HL-60/S4 treated with phorbol 12-myristate 13-acetate at 8.2 ng/mL for 4 days and 3 days (cell line): ENCODE data around the gene SPATA31C2.
"Not testable (repeated sequence)": the region's sequence is repeated elsewhere in the genome, so short reads cannot be mapped to it uniquely, and the experiment has no call there.

Source experiments
- in situ Hi-C: fragments of 300-500 bp; cut with MboI; formaldehyde crosslinking; loops from 2 replicates; pipeline ENCODE4 v1.15.0; 2022; ENCODE audit warnings: low sequenced_read_pairs

Gene SPATA31C2

DNA sequence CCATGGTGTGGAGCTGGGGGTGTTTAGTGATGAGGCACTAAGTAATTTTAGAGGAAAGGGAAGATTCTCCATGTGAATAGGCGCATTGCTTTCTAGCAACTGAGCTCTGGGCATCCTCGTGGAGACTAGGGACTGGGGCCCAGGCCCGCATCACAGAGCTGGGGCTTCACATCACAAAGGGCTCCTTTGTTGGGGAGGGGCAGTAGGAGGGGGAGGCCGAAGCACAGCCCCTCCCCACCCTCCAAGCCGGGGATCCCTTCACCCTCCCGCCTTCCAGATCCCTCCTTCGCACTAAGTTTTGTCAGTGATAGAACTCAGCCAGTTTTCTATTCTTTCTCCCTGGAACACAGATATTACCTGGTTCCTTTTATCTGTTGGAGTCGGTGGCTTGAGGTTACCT lies at the start of gene SPATA31C2:
Gene SPATA31C2, minus strand, starts transcription at position 101 of the 400 bp plus-strand sequence. Its CDS starts 29 bp downstream, at position 72.
- in situ Hi-C loops: not testable (repeated sequence)

DNA sequence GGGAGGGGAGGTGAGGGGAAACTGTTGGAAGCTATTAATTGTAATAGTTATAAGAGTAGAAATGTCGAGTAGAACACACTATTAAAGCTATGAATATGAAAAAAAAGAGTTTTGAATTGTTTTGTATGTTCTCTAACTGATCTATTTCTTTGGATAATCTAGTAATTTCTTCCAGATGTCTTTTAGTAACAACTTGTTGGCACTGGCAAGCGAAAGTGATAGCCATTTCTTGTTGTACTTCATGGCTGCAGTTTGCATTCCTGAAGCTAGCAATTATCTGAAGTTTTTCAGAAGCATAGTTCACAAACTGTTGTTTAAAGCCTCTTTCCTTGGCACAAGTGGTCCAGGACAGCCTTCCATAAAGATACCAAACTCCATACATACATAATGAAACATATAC lies 49.4 kb upstream of the SPATA31C2 start:
- in situ Hi-C loops: no loop called here

DNA sequence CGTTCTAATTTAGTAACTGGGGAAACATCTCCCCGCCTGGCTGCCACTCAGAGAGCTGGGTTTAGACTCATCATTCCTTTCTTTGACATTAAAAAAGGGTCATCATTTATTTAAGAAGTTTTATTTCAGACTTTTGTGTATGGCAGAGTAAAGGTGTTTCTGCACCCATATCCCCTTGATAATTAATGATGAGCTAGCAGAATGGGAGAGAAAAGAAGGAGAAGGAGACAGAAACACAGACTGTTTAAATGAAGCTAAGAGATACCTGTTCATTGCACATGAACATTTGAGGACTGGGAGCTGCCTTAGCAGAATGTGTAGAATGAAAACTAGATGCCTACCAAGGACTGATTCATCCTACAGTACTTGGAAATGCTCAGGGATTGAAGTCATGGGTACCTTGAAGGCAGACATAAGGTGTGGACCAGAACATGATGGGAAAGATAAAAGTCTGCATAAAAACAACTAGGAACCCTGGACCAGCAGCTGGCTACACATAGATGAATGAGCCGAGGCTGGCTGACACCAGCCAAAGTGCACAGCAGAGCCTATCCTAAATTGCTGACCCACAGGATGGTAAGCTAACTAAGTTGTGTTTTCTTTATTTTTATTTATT lies 48.3 kb upstream of the SPATA31C2 start:
- in situ Hi-C loops: no loop called here

DNA sequence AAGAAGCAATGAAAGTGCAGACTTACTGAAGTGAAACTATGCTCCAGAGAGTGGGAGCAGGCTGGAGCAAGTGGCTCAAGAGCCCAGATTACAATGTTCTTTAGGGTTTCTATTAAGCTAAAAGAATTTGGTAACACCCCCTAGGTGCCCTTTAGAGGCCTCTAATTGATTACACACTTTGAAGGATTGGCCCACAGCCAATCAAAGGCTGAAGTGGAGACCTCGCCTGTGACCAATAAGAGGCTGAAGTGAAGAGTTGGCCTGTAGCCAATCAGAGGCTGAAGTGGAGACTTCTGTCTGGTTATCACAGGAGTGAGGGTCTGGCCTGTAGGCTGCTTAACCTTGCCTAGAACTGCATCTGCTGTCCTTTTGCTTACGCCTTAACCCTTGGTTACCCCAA lies 46.7 kb upstream of the SPATA31C2 start:
- in situ Hi-C loops: no loop called here

DNA sequence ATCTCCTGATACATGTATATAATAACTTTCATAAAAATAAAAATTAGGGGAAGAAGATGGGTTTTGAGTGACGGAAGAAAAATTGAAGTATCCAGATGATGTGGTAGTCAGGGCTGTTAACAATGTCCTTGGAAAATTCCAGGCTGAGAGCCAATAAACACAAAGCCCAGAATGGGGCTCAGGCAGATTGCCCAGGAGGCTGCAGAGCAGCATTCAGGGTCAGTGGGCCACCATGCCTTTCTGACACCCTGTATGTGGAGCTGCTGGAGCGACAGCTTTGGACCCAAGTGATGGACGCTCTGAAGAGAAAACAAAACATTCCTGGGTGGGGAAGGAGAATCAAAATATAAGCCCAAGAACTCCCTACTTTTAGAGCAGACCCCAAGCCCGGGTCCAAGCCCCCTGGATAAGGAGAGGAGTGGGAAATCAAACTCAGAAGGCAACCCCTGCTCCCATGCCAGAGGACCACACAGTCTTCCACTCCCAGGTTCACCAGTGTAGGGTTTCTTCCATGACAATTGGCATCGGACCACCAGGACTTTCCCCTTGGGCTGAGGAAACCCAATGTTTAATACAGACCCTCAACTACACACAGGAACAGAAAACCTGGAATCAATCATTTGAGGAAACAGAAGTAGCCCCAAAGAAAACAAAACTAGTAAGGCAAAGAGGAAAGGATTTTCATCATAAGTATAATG lies 45.7 kb upstream of the SPATA31C2 start:
- in situ Hi-C loops: no loop called here

DNA sequence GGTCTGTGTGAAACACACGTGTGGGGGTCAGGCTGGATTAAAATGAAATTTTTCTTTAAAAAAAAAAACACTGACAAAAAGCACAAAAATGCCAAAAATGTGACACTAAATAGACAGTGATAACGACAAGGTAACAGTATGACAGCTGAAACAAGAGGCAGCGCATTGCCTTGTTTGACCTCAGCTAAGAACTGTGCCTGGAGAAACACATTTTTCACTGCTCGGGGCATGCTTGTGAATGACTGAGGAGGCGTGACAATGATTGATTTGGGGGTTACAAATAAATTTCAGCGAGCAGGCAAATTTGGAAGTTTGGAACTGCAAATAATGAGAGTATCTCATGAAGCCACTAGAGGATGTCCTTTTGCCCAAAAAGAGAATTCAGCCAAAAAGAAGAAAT lies 44.2 kb upstream of the SPATA31C2 start:
- in situ Hi-C loops: no loop called here

DNA sequence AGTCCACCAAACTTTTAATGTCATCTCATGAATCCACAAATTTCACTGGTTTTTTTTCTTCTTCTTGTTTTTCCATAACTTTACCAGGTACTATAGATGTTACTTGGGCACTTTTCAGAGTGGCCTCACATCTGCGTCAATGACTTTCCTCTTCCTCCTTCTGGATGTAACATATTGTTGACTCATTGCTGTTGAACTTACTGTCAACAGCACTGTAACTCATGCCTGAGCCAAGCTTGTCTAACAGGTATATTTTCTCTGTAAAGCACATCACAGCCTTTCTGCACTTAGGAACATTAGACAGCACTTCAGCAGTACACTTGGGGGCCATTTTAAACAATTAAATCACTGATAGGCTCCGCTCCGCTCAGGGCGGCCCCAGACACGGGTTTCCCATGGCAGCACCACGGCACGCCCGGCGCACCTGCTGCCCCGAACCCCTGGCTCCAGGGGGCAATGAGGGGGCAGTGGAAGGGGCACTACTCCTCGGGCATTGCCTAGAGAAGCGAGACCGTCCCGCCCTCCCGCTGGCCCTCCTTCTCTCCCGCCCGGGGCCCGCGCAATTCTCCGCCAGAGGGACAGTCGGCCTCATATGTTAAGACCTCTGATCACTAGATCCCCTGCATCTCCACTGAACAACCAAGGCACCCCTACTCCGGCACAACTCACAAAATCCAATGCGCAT lies 41.9 kb upstream of the SPATA31C2 start:
- in situ Hi-C loops: no loop called here

DNA sequence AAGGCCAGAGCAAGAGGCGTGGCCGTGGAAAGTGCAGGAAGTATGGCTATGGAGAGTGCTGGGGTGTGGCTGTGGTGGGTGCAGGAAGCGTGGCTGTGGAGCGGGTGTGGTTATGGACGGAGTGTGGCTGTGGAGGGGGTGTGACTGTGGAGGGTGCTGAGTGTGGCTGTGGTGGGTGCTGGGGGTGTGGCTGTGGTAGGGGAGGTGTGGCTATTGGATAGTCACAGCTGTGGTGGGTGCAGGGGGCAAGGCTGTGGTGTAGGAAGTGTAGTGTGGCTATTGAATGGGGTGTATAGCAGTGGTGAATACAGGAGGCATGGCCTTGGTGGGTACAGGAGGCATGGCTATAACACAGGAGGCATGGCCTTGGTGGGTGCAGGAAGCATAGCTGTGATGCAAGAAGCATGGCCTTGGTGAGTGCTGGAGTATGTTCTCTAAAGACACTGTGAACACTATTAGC lies 40.8 kb upstream of the SPATA31C2 start:
- in situ Hi-C loops: no loop called here

DNA sequence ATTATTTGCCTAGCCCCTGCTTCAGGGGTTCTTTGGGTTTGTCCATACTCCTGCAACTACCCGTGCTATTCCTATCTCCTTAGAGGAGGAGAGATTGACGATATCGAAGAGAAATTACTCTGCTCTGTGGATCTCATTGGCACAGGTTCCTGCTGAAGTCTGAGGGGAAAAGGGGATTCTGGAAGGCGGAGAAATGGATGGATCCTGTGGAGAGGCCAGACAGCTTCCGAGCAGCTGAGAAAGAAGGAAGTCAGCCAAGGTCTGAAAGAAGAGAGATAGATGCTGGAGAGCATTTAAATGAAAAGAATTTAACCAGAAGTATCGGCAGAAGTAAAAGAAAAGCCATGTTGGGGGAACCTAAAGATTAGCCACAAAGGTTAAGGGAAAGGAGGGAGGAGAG lies 40.4 kb upstream of the SPATA31C2 start:
- in situ Hi-C loops: no loop called here

DNA sequence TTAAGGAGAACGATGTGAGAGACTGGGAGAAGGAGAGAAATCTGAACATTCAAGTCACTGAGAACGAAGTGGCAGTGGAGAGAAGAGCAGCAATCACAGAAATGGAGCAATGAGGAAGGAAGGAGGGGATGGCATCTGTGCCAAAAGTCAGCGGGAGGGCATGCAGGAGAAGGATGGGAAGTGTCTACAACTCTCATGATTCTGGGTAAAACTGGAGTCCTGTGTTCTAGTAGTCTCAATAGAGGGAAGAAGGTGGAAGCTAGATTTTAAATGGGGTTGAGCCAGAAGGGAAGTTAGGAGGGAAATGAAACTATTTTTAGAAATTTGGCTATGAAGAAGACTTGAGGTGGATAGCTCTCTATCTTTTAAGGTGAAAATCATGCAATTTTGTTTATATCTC lies 39.1 kb upstream of the SPATA31C2 start:
- in situ Hi-C loops: no loop called here

DNA sequence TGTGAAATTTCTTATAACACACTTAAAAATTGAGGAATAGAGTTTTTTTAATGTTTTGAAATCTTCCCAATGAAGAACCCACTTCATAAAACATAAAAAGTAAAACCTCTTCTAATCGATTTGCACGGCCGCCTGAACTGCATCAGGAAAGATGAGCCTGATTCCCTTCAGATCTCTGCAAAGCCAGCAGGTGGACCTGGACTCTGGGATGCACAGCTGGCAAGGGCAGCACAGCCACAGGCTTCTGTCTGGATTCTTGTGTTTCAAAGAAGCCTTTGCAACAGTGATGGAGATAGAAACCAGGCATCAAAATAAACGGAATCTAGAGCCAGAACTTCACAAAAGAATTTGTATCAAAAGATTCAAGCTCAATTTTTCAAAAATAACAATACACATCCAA lies 36.0 kb upstream of the SPATA31C2 start:
- in situ Hi-C loops: no loop called here

DNA sequence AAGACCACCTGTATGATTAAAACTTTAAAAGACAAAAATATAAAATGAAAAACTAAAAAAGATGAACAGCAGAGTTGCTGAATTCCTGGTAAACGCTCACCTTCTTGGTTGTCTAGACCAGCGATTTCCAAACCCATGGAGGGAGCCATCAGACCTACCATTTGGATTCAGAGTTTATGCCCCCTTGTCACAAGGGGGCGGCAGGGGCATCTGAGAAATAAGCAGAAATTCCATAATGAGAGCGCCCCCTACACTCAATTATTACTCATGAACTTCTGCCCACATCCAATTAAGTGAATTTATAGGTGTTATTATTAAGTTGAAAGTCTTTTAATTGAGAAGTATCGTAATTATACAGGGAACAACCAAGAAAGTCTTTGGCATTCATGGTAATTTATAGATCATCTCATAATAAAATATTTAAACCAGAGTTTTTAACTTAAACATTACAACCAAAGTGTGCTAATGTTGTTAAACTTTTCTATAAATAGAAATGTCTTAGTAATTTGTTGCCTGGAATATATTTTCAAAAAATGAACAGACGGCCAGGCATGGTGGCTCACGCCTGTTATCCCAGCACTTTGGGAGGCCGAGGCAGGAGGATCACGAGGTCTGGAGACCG lies 35.2 kb upstream of the SPATA31C2 start:
- in situ Hi-C loops: no loop called here

DNA sequence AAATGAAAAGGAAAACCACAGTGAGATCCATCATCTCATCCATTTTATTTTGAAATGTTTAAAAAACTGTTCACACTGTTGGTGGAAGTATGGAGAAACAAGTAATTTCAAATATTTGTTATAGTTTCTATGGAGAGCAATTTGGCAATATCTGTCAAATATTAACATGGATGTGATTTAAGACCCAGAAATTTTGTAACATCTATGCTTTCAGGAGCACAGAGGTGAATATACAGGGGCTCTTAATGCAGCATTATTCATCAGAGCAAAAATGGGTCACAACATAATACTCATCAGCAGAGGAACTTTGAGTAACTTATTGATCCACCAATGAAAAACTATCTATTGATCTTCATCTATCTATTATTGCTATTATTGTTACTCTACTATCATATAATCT lies 31.4 kb upstream of the SPATA31C2 start:
- in situ Hi-C loops: no loop called here

DNA sequence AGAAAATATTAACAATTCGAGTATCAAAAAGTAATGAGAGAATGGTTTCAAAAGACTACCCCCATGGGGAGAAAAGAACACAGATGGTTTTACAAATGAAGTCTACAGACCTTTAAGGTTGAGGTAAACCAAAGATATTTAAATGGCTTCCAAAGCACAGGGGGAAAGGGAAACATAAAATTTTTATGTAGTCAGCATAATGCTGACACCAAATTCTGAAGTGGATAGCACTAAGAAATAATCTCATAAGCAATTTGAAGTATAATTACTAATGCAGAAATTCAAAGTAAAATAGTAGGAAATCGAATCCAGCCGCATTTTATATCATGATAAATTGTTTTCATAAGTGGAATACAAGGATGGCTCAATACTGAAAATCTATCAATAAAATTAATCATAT lies 30.3 kb upstream of the SPATA31C2 start:
- in situ Hi-C loops: no loop called here

DNA sequence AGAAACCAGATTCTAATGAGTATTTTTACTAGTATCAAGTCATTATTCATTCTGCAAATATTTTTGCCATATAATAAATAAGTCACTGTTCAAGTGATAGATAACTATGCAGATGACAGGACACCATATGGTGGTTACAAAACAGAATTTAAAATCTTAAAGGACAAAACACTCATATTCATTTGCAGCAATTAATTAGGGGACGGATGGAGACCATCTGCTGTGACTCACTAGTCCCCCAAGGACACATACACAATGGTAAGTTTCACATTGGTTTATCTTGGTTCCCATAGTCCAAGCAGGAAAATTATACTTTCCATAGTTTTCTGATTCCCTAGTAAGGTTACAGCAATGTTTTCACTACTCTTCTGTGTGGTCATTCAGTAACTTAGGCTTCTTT lies 28.4 kb upstream of the SPATA31C2 start:
- in situ Hi-C loops: no loop called here

DNA sequence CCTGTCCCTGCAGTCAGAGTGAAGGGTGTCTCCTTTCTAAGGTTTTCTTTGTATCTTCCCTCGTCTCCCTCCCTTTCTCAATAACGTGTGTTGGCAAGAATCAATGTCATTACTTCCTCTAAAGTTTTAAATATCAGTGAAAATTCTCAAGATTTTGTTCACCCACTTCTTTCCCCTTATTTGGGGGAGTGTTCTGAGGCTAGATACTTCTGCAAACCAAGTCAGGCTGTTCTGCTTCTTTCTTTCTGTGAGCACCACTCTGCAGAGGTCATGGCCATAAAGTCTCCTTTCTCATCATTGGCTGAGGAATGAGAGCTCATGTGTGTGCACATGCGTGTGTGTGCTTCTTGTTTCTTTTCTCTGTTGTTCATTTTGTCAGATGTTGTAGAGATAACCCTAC lies 26.6 kb upstream of the SPATA31C2 start:
- in situ Hi-C loops: no loop called here

DNA sequence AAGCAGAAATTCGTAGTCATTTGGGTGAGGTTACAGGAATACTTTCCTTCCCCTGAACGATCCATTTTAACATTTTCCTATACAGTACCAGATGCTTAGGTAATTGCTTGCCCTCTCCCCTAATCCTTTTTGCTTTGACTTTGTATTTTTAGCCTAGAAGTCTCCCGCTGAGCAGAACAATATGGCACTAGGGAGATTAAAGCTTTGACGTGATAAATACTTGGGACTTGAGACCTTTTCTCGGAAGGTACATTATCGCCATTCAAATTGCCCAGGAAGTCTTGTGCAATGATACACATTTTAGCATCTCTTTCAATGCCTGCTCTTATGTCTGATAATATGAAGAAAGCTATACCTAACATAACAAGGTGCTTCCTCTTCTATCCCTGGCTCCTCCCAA lies 22.9 kb upstream of the SPATA31C2 start:
- in situ Hi-C loops: no loop called here

DNA sequence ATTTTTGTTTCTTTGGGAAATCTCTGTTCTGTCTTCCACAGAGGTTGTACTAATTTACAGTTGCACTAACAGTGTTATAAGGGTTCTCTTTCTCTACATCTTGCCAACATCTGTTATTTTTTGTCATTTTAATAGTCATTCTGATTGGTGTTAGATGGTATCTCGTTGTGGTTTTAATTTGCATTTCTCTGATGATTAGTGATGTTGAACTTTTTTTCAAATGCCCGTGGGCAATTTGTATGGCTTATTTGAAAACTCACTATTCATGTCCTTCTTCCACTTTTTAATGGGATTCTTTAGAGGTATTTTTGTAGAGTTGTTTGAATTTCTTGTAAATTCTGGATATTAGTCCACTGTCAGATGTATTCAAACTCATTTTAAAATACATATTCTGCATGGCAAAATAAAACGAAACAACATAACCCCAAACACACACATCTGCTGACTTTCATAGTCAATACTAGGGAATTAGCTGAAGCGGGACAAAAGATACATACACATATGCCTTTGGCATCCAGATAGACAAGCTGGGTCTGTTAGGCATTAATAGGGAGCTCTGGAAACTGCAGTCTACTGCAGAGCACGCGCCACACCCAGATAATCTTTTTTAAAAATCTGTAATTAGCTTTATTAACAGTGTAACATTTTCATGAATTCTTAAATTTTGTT lies 5.8 kb upstream of the SPATA31C2 start:
- in situ Hi-C loops: no loop called here

DNA sequence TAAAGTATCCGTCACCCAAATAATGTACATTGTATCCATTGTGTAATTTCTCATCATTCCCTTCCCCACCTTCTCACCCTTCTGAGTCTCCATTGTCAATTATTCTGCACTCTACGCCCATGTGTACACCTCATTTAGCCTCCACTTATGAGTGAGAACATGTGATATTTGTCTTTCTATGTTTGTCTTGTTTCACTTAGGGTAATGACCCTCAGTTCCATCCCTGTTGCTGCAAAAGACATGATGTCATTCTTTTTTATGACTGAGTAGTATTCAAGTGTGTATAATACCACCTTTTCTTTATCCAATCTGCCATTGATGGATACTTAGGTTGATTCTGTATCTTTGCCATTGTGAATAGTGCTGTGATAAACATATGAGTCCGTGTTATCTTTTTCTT lies 4.9 kb upstream of the SPATA31C2 start:
- in situ Hi-C loops: no loop called here

DNA sequence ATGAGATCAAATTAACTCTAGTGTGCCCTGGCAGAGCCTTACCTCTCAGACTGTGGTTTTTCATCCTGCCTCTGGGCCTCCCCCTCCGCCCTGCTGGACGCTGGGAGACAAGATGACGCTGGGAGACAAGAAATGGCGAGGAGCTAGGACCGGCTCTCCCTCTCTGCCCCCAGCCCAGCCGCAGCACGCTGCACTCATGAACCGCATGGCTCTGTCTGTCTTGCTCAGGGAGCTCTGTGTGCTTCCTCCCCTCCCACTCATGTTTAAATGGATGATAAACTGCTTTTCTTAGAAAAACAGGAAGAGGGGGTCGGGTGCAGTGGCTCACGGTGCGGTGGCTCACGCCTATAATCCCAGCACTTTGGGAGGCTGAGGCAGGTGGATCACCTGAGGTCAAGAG lies 4.7 kb downstream of the SPATA31C2 start:
- in situ Hi-C loops: not testable (repeated sequence)

DNA sequence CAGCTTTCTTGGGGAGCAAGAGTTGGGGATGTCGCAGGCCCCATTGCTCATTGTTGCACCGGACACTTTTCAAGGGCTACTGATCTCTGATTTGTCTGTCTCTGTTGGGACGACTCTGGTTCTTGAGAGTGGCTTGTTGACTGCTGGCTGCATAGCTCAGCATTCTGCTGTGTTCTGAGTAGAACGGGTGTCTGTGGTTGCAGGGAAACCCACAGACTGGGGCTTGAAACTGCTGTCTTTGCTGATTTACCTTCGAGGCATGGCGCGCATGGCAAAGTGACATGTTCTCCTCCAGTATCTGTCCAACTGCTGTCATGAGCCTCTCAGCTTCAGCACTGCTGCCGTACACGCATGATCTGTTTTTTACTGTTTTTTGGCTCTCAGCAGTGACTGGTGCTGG lies 8.7 kb downstream of the SPATA31C2 start:
- in situ Hi-C loops: not testable (repeated sequence)
